Upper lobe of left lung (tissue), 4 donors: Measurements from ENCODE around the gene PPP2R2D.

Experiments used
- EP300 ChIP-seq, 4 donors: sonication (generic); formaldehyde crosslinking; IDR thresholded peaks; one replicate each; pipeline ENCODE4 v1.5.1; 2017; ENCODE audit warnings: antibody characterized with exemption in 4 of 4, control low read depth in 2 of 4
- POLR2A ChIP-seq, 4 donors: fragments of 450-650 bp; IDR thresholded peaks; one replicate each; pipeline ENCODE4 v1.5.1; 2016 to 2017; ENCODE audit warnings: antibody characterized with exemption in 4 of 4, mild to moderate bottlenecking in 2 of 4
- POLR2AphosphoS5 ChIP-seq, 2 donors: sonication (generic); formaldehyde crosslinking; IDR thresholded peaks; one replicate each; pipeline ENCODE4 v1.5.1; 2017; ENCODE audit warnings: antibody characterized with exemption in 2 of 2
- TF ChIP-seq, protein P1 (sequence below), 6 experiments: fragments of 450-650 bp in 4 of 6; fragments of 200-600 bp in 2 of 6; sonication (generic) in 2 of 6; IDR thresholded peaks; one replicate each; pipeline ENCODE4 v1.5.1; 2016 to 2019; ENCODE audit warnings: antibody characterized with exemption in 6 of 6

DNA sequence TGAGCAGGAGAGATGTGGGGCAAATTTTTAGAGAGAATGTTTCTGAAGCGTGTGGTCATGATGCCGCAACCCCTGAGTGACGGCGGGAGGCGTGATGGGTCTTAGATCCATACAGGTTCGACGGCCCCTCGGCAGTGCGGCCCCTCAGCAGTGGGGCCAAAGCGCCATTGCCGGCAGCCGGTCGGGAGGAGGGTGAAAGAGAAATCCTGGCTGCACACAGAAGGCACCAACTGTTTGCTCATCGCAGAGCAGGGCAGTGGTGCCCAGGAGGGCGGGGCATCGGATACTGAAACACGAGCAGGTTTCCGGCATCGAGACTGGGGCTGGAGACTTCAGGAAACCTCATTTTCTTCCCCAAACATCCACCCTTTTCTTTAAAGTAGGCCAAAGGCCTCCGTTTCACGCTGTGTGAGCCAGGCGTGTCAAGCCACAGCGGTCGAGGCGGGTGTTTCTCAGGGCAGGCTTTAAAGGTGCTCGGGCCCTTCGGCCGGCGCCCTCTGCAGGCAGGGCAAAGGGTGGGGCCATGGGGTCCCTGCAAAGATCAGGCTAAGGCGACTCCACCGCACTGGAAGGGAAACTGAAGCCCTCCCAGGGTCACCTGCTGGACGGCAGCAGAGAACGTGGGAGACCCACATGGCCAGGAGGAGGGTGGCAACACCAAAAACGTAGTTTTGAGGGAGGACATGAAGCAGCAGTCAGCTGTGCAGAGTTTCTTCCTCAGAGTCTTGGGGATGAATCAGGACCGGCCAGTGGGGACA, 42.0 kb upstream of the PPP2R2D start:
- TF ChIP-seq, protein P1, sequence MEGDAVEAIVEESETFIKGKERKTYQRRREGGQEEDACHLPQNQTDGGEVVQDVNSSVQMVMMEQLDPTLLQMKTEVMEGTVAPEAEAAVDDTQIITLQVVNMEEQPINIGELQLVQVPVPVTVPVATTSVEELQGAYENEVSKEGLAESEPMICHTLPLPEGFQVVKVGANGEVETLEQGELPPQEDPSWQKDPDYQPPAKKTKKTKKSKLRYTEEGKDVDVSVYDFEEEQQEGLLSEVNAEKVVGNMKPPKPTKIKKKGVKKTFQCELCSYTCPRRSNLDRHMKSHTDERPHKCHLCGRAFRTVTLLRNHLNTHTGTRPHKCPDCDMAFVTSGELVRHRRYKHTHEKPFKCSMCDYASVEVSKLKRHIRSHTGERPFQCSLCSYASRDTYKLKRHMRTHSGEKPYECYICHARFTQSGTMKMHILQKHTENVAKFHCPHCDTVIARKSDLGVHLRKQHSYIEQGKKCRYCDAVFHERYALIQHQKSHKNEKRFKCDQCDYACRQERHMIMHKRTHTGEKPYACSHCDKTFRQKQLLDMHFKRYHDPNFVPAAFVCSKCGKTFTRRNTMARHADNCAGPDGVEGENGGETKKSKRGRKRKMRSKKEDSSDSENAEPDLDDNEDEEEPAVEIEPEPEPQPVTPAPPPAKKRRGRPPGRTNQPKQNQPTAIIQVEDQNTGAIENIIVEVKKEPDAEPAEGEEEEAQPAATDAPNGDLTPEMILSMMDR (IDR thresholded peaks at IDR 0.05), result no peak
- TF ChIP-seq POLR2A (IDR thresholded peaks at IDR 0.05), result no peak
- no peak for TF ChIP-seq POLR2AphosphoS5 (IDR thresholded peaks at IDR 0.05)
- no peak for TF ChIP-seq EP300 (IDR thresholded peaks at IDR 0.05)
